GM12875 (cell line): Measurements from ENCODE around the gene RAB3IP.

Source experiments
- H3K4me3 ChIP-seq: one replicate; pipeline ENCODE4 v1.5.1; 2011; ENCODE audit warnings: low read depth, low read length, control low read depth
- TF ChIP-seq, protein P1 (sequence below): IDR thresholded peaks from 2 replicates; pipeline ENCODE4 v1.5.1; 2011; ENCODE audit warnings: low read depth, mild to moderate bottlenecking, control low read depth, inconsistent platforms, low read length, moderate library complexity, borderline replicate concordance; ENCODE audit not compliant: insufficient read depth

Gene RAB3IP

DNA sequence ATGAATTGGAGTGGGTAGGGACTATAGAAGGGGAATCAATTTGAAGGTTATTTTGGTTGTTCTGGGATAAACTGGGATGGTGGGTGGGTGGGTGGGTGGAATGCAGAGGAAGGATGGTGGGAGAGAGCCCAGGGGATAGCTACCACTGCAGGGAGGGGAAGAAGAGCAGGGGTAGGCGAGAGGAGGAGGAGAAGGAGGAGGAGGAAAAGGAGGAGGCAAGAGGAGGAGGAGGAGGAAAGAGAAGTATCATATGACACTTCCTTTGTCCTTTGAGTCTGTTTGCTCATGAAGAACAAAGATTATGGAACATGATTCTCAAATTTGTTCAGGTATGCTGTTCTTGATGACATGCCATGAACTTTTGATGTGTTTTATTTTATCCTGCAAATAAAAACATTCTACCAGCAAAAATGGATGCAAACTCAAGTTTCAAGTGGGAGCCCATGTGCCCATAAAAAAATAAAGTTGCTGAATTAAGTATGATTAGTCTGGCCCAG lies 35.5 kb upstream of the RAB3IP start:
- TF ChIP-seq, protein P1, sequence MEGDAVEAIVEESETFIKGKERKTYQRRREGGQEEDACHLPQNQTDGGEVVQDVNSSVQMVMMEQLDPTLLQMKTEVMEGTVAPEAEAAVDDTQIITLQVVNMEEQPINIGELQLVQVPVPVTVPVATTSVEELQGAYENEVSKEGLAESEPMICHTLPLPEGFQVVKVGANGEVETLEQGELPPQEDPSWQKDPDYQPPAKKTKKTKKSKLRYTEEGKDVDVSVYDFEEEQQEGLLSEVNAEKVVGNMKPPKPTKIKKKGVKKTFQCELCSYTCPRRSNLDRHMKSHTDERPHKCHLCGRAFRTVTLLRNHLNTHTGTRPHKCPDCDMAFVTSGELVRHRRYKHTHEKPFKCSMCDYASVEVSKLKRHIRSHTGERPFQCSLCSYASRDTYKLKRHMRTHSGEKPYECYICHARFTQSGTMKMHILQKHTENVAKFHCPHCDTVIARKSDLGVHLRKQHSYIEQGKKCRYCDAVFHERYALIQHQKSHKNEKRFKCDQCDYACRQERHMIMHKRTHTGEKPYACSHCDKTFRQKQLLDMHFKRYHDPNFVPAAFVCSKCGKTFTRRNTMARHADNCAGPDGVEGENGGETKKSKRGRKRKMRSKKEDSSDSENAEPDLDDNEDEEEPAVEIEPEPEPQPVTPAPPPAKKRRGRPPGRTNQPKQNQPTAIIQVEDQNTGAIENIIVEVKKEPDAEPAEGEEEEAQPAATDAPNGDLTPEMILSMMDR: no peak
- no peak overlapping the region for H3K4me3 ChIP-seq

GRCh38 chr12:69704357-69704756 lies 34.3 kb upstream of the RAB3IP start:
- TF ChIP-seq, protein P1: no peak

GRCh38 chr12:69708649-69709048 lies 30.0 kb upstream of the RAB3IP start:
- no peak overlapping the region for H3K4me3 ChIP-seq
- TF ChIP-seq, protein P1: no peak

More at GRCh38 chr12:69704357-69704756, 34.3 kb upstream of the RAB3IP start:
- H3K4me3 ChIP-seq: no peak overlapping the region

- no peak overlapping the region for H3K4me3 ChIP-seq
- TF ChIP-seq, protein P1: no peak
Observed at GRCh38 chr12:69712826-69713225, 25.8 kb upstream of the RAB3IP start.

GRCh38 chr12:69714542-69714941 lies 24.1 kb upstream of the RAB3IP start:
- no peak overlapping the region for H3K4me3 ChIP-seq
- TF ChIP-seq, protein P1: no peak

GRCh38 chr12:69719336-69720316 lies 19.0 kb upstream of the RAB3IP start:
- TF ChIP-seq, protein P1: no peak

GRCh38 chr12:69720750-69721149 lies 17.9 kb upstream of the RAB3IP start:
- no peak overlapping the region for H3K4me3 ChIP-seq
- TF ChIP-seq, protein P1: no peak

More at GRCh38 chr12:69719336-69720316, 19.0 kb upstream of the RAB3IP start:
- no peak overlapping the region for H3K4me3 ChIP-seq
